ENCODE measurements around the gene KCNH4. TPM values are rescaled to one million over a fixed set of nuclear protein-coding genes. Genes with fewer than 3 reads are reported as not detected.

Gene KCNH4
- total and polyA plus RNA-seq, 4 donors, result 0.01 TPM; not detected in 3

GRCh38 chr17:42159796-42160530 is 21.0 kb downstream of the KCNH4 start:
- Histone ChIP-seq H3K9me3 (ENCODE audit: control insufficient read depth in 4 of 4, low read length in 3 of 4) (no peaks in the 10 kb centered on the region), H3K4me1 (ENCODE audit: control insufficient read depth in 4 of 4, insufficient read depth in 4 of 4, low read length in 3 of 4) (peaks cover 0 to 4% (median 2%) of the 10 kb centered on the region in 4 donors), H3K27me3 (ENCODE audit: control insufficient read depth in 4 of 4, insufficient read depth in 4 of 4, low read length in 3 of 4) (no peaks in the 10 kb centered on the region), H3K36me3 (ENCODE audit: control insufficient read depth in 4 of 4, insufficient read depth in 3 of 4, low read depth in 1 of 4, low read length in 3 of 4) (no peaks in the 10 kb centered on the region), H3K27ac (ENCODE audit: low read depth in 1 of 2, low read length in 2 of 2) (no peak overlapping the region), H3K4me3 (ENCODE audit: low read depth in 1 of 3, low read length in 3 of 3) (no peak overlapping the region), H3K9ac (ENCODE audit: low read depth in 1 of 2, low read length in 2 of 2) (no peak overlapping the region)
- TF ChIP-seq RAD21 (IDR thresholded peaks at IDR 0.05) (no peak), ATF3 (IDR thresholded peaks at IDR 0.05) (no peak), FOXA1 (IDR thresholded peaks at IDR 0.05) (no peak), HNF4G (IDR thresholded peaks at IDR 0.05) (no peak), FOXA2 (IDR thresholded peaks at IDR 0.05) (no peak), JUND (IDR thresholded peaks at IDR 0.05) (no peak), EGR1 (IDR thresholded peaks at IDR 0.05; ENCODE audit: low read depth in 2 of 2) (no peak), TAF1 (conservative IDR thresholded peaks at IDR 0.05) (no peak), NR2F2 (IDR thresholded peaks at IDR 0.05) (no peak), SP1 (IDR thresholded peaks at IDR 0.05) (no peak), YY1 (IDR thresholded peaks at IDR 0.05) (no peak), HNF4A (conservative IDR thresholded peaks at IDR 0.05) (no peak), ZBTB33 (IDR thresholded peaks at IDR 0.05) (no peak), CTCF (IDR thresholded peaks at IDR 0.05; ENCODE audit: low read depth, low read length, missing input control) (no peak), MAX (IDR thresholded peaks at IDR 0.05) (no peak), RXRA (IDR thresholded peaks at IDR 0.05) (no peak), REST (IDR thresholded peaks at IDR 0.05) (no peak), GABPA (IDR thresholded peaks at IDR 0.05 in 1 of 2, conservative IDR thresholded peaks at IDR 0.05 in 1 of 2) (no peak)
- 78% methylated on average over 14 of the region's 14 CpGs for WGBS
- no peak for DNase-seq (ENCODE audit: low spot score)
